ENCODE measurements around the gene SHROOM2.

Gene SHROOM2

GRCh38 chrX:9895225-9895912, 109.1 kb downstream of the SHROOM2 start:
- no peak for DNase-seq (ENCODE audit: low spot score)

- DNase-seq (ENCODE audit: low spot score), result no peak
These were observed 111.5 kb downstream of the SHROOM2 start for GRCh38 chrX:9897761-9898161.

GRCh38 chrX:9899640-9900111, 113.4 kb downstream of the SHROOM2 start:
- DNase-seq (ENCODE audit: low spot score), result peak; percentile 11

- DNase-seq (ENCODE audit: low spot score), result no peak
These were observed 116.4 kb downstream of the SHROOM2 start for GRCh38 chrX:9902656-9903055.

- DNase-seq (ENCODE audit: low spot score), result no peak
These were observed 116.9 kb downstream of the SHROOM2 start for GRCh38 chrX:9903146-9903545.

GRCh38 chrX:9905288-9905687, 119.1 kb downstream of the SHROOM2 start:
- no peak for DNase-seq (ENCODE audit: low spot score)

GRCh38 chrX:9905721-9906120, 119.5 kb downstream of the SHROOM2 start:
- no peak for DNase-seq (ENCODE audit: low spot score)

- DNase-seq (ENCODE audit: low spot score), result no peak
These were observed 120.7 kb downstream of the SHROOM2 start for GRCh38 chrX:9906919-9907318.

GRCh38 chrX:9907645-9908387, 121.6 kb downstream of the SHROOM2 start:
- no peak for DNase-seq (ENCODE audit: low spot score)

GRCh38 chrX:9909254-9909653, 123.0 kb downstream of the SHROOM2 start:
- DNase-seq (ENCODE audit: low spot score), result no peak

- DNase-seq (ENCODE audit: low spot score), result no peak
These were observed 125.3 kb downstream of the SHROOM2 start for GRCh38 chrX:9911487-9911886.

GRCh38 chrX:9912351-9913145, 126.3 kb downstream of the SHROOM2 start:
- peak; percentile 3 for DNase-seq (ENCODE audit: low spot score)

- no peak for DNase-seq (ENCODE audit: low spot score)
These were observed 126.9 kb downstream of the SHROOM2 start for GRCh38 chrX:9913146-9913433.

- DNase-seq (ENCODE audit: low spot score), result no peak
These were observed 131.6 kb downstream of the SHROOM2 start for GRCh38 chrX:9917861-9918260.

GRCh38 chrX:9919632-9920172, 133.5 kb downstream of the SHROOM2 start:
- DNase-seq (ENCODE audit: low spot score), result no peak

GRCh38 chrX:9921407-9921806, 135.2 kb downstream of the SHROOM2 start:
- DNase-seq (ENCODE audit: low spot score), result no peak

- no peak for DNase-seq (ENCODE audit: low spot score)
These were observed 137.1 kb downstream of the SHROOM2 start for GRCh38 chrX:9923357-9923756.

- no peak for DNase-seq (ENCODE audit: low spot score)
These were observed 139.8 kb downstream of the SHROOM2 start for GRCh38 chrX:9926002-9926401.

- DNase-seq (ENCODE audit: low spot score), result peak; percentile 7
These were observed 141.7 kb downstream of the SHROOM2 start for GRCh38 chrX:9927698-9928482.

- no peak for DNase-seq (ENCODE audit: low spot score)
These were observed 149.2 kb downstream of the SHROOM2 start for GRCh38 chrX:9935436-9935835.

GRCh38 chrX:9937761-9938160, 151.5 kb downstream of the SHROOM2 start:
- DNase-seq (ENCODE audit: low spot score), result no peak
